GM12878 (cell line): Measurements from ENCODE around the gene PACS1. TPM values are rescaled to one million over a fixed set of nuclear protein-coding genes. Genes with fewer than 3 reads are reported as not detected.

Source experiments
- ATAC-seq: fragments of 200-7000 bp; cut with Tn5 transposase; 3 replicates; pipeline ENCODE4 v1.9.1; 2020; ENCODE audit warnings: mild to moderate bottlenecking, moderate library complexity
- BruUV-seq: library from RNA; stranded (reverse); fragments of 400-500 nt; replicated peaks from 2 replicates; lab custom pipeline; 2021; lab: Mats Ljungman, UMichigan
- CTCF ChIA-PET: fragments of 300-600 bp; sonication (Branson Sonifier 250); formaldehyde crosslinking; extraction: SDS; loops from one replicate; lab custom pipeline; 2021; ENCODE audit warnings: inconsistent platforms; lab: Yijun Ruan, JAX
- POLR2A ChIA-PET: fragments of 350-600 bp; formaldehyde crosslinking; extraction: SDS; loops from one replicate; lab custom pipeline; 2021; ENCODE audit warnings: inconsistent platforms; lab: Charles Lee
- RAD21 ChIA-PET: fragments of 300-600 bp; sonication (Branson Sonifier 250); formaldehyde crosslinking; loops from one replicate; lab custom pipeline; 2023; ENCODE audit warnings: antibody characterized with exemption; ENCODE audit not compliant: unreplicated experiment; lab: Charles Lee
- SMC1A ChIA-PET: fragments of 300-600 bp; sonication (Branson Sonifier 250); formaldehyde crosslinking; loops from one replicate; lab custom pipeline; 2023; ENCODE audit not compliant: unreplicated experiment, uncharacterized antibody; lab: Charles Lee
- DNase-seq: peaks from one replicate; pipeline ENCODE4 v3.0.0-alpha.2; 2011; ENCODE audit warnings: low read depth, low spot score
- FAIRE-seq: peaks from 3 replicates; lab custom pipeline; 2011; peaks lifted over from hg19 to GRCh38; lab: Jason Lieb, UNC
- H2AFZ ChIP-seq: 2 replicates; pipeline ENCODE4 v1.6.0; 2011; ENCODE audit warnings: low read depth, low read length, control low read depth; ENCODE audit not compliant: control insufficient read depth
- H3K27ac ChIP-seq: 2 replicates; pipeline ENCODE4 v1.5.1; 2011; ENCODE audit warnings: control low read depth; ENCODE audit not compliant: control insufficient read depth, insufficient read depth
- H3K27me3 ChIP-seq, 2 experiments: replicated peaks in 1 of 2; 2 replicates each; pipeline versions ENCODE4 v1.6.0 to v1.6.1; 2011; ENCODE audit warnings: low read length in 1 of 2; ENCODE audit not compliant: control insufficient read depth in 2 of 2, insufficient read depth in 2 of 2
- H3K36me3 ChIP-seq, 2 experiments: 2 replicates each; pipeline ENCODE4 v1.5.1; 2011; ENCODE audit warnings: low read length in 1 of 2; ENCODE audit not compliant: control insufficient read depth in 2 of 2, insufficient read depth in 2 of 2
- H3K4me1 ChIP-seq: 2 replicates; pipeline ENCODE4 v1.6.1; 2011; ENCODE audit warnings: mild to moderate bottlenecking, low read length, moderate library complexity, mixed read lengths; ENCODE audit not compliant: control insufficient read depth, insufficient read depth
- H3K4me2 ChIP-seq: 2 replicates; pipeline ENCODE4 v1.6.0; 2011; ENCODE audit warnings: control low read depth; ENCODE audit not compliant: control insufficient read depth, insufficient read depth
- H3K4me3 ChIP-seq: fragments of 200-600 bp; sonication (generic); 2 replicates; pipeline ENCODE4 v1.5.1; 2016
- H3K79me2 ChIP-seq: 2 replicates; pipeline ENCODE4 v1.6.0; 2011; ENCODE audit warnings: low read length; ENCODE audit not compliant: control insufficient read depth, insufficient read depth
- H3K9ac ChIP-seq: 2 replicates; pipeline ENCODE4 v1.8.0; 2011; ENCODE audit warnings: low read length, control low read depth, mixed read lengths; ENCODE audit not compliant: control insufficient read depth, insufficient read depth
- H3K9me3 ChIP-seq: replicated peaks from 3 replicates; pipeline ENCODE4 v1.5.1; 2011; ENCODE audit warnings: mild to moderate bottlenecking, low read length; ENCODE audit not compliant: control insufficient read depth, insufficient read depth
- H4K20me1 ChIP-seq: 2 replicates; pipeline ENCODE4 v1.6.0; 2011; ENCODE audit not compliant: control insufficient read depth, insufficient read depth
- CEBPB ChIP-seq, 2 experiments: fragments of 150-350 bp in 1 of 2; IDR thresholded peaks; 2 replicates each; pipeline ENCODE4 v1.6.1; 2012 to 2014; ENCODE audit warnings: low read depth in 2 of 2, low read length in 2 of 2, borderline replicate concordance in 1 of 2, inconsistent platforms in 1 of 2
- CREB1 ChIP-seq: IDR thresholded peaks from 2 replicates; pipeline ENCODE4 v1.6.1; 2012; ENCODE audit warnings: low read depth, mild to moderate bottlenecking, inconsistent platforms
- HSF1 ChIP-seq: fragments of 150-350 bp; IDR thresholded peaks from 2 replicates; pipeline ENCODE4 v1.6.1; 2014; ENCODE audit warnings: mild to moderate bottlenecking, low read depth, low read length
- MEF2A ChIP-seq: IDR thresholded peaks from 2 replicates; pipeline ENCODE4 v1.6.1; 2011; ENCODE audit warnings: low read depth, mild to moderate bottlenecking, low read length, moderate library complexity; ENCODE audit not compliant: insufficient read depth
- NFXL1 ChIP-seq: fragments of 450-650 bp; IDR thresholded peaks from 2 replicates; pipeline ENCODE4 v1.6.1; 2017; ENCODE audit warnings: antibody characterized with exemption, mild to moderate bottlenecking, borderline replicate concordance
- TBL1XR1 ChIP-seq: IDR thresholded peaks from 2 replicates; pipeline ENCODE4 v1.6.1; 2012; ENCODE audit warnings: low read depth, low read length, improper control_type of control experiment
- ZZZ3 ChIP-seq: IDR thresholded peaks from 2 replicates; pipeline ENCODE4 v1.6.1; 2011; ENCODE audit warnings: low read depth; ENCODE audit not compliant: control insufficient read depth, insufficient read length
- WGBS: methylation state at CpG from one replicate; pipeline ENCODE4 v1.1.6; 2016; ENCODE audit warnings: low lambda C conversion rate; ENCODE audit not compliant: insufficient replicate concordance, insufficient coverage; ENCODE audit errors: missing lambda C conversion rate; 5-methylcytosine and 5-hydroxymethylcytosine counted together
- in situ Hi-C: fragments of 300-500 bp; cut with MboI; formaldehyde crosslinking; loops from 9 replicates; pipeline ENCODE4 v1.14.3; 2018; ENCODE audit warnings: mixed read lengths
- intact Hi-C: fragments of 100-400 bp; cut with micrococcal nuclease; formaldehyde crosslinking; loops from one replicate; pipeline ENCODE4 v1.14.2; 2022; ENCODE audit not compliant: unreplicated experiment
- polyA plus RNA-seq, 11 experiments: library from polyadenylated mRNA; depleted of rRNA in 4 of 11; unstranded in 6 of 11; stranded (reverse) in 5 of 11; fragments of >200 nt; fragmentation: Nextera tagmentation in 4 of 11; fragmentation: Illumina TruSeq in 1 of 11; extraction: Ambion mirVana in 4 of 11; extraction: Trizol in 1 of 11; gene quantifications; 1 replicate in 1 of 11; 2 replicates in 10 of 11; pipeline versions ENCODE4 v1.2.1 to v1.2.3, GENCODE V29; 2011 to 2016; ENCODE audit warnings: inconsistent platforms in 2 of 11, missing spikeins in 2 of 11, low read depth in 1 of 11
- total RNA-seq, 4 experiments: library from RNA; depleted of rRNA in 3 of 4; stranded (reverse); fragments of >200 nt in 3 of 4; fragmentation: Illumina TruSeq in 1 of 4; extraction: Trizol in 1 of 4; gene quantifications; 2 replicates each; pipeline versions ENCODE4 v1.2.1 to v1.2.3, GENCODE V29; 2013 to 2021
- TF ChIP-seq, protein P1 (sequence below): fragments of 450-650 bp; IDR thresholded peaks from 2 replicates; pipeline ENCODE4 v1.6.1; 2018; ENCODE audit warnings: borderline replicate concordance, mild to moderate bottlenecking; ENCODE audit not compliant: partially characterized antibody

Gene PACS1
- total and polyA plus RNA-seq, 10 of the 15 experiments (the other 5 are each of a cell fraction or from before 2014, with no cell fraction given), result 1.1 to 74.3 (median 17.9) TPM

- no peaks in the 10 kb centered on the region for H3K9me3 ChIP-seq
- DNase-seq (no peak), ATAC-seq (no peak), FAIRE-seq (no peak)
- H3K79me2 ChIP-seq, result peaks cover 53% of the 10 kb centered on the region
- peaks cover 16 to 32% of the 10 kb centered on the region in 2 experiments for H3K36me3 ChIP-seq
- peak overlapping the region; percentile 74 for H3K27ac ChIP-seq
- no peaks in the 10 kb centered on the region for H4K20me1 ChIP-seq
- WGBS, result 0% methylated on average over 2 of the region's 2 CpGs
- H2AFZ ChIP-seq, result no peak overlapping the region
- CTCF ChIA-PET, result interaction anchor here (0.9 to 20.0 kb wide), 11 partner anchors 8 to 212 kb away, joined by 3 to 195 read pairs (median 6); partner anchors contain the start of genes CCDC85B and SF3B2
- no TSS peak for BruUV-seq
- in situ Hi-C loops (no loop called here), intact Hi-C loops (loop anchor here (5.0 kb wide), 1 partner anchor 151 kb away; no protein-coding TSS in a partner anchor)
- RAD21 ChIA-PET, result interaction anchor here (0.6 to 7.3 kb wide), 13 partner anchors 10 to 151 kb away, joined by 3 to 81 read pairs (median 6); partner anchors contain the start of gene SF3B2
- SMC1A ChIA-PET, result interaction anchor here (0.7 to 17.7 kb wide), 17 partner anchors 9 to 405 kb away, joined by 3 to 265 read pairs (median 4); no protein-coding TSS in a partner anchor
- peak overlapping the region; percentile 81 for H3K9ac ChIP-seq
- H3K27me3 ChIP-seq, result no peaks in the 10 kb centered on the region
- peaks cover 26% of the 10 kb centered on the region for H3K4me1 ChIP-seq
- H3K4me2 ChIP-seq, result peak overlapping the region; percentile 97
- TF ChIP-seq, protein P1, sequence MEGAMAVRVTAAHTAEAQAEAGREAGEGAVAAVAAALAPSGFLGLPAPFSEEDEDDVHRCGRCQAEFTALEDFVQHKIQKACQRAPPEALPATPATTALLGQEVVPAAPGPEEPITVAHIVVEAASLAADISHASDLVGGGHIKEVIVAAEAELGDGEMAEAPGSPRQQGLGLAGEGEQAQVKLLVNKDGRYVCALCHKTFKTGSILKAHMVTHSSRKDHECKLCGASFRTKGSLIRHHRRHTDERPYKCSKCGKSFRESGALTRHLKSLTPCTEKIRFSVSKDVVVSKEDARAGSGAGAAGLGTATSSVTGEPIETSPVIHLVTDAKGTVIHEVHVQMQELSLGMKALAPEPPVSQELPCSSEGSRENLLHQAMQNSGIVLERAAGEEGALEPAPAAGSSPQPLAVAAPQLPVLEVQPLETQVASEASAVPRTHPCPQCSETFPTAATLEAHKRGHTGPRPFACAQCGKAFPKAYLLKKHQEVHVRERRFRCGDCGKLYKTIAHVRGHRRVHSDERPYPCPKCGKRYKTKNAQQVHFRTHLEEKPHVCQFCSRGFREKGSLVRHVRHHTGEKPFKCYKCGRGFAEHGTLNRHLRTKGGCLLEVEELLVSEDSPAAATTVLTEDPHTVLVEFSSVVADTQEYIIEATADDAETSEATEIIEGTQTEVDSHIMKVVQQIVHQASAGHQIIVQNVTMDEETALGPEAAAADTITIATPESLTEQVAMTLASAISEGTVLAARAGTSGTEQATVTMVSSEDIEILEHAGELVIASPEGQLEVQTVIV, result no peak
- TF ChIP-seq CEBPB (IDR thresholded peaks at IDR 0.05; ENCODE audit: borderline replicate concordance in 1 of 2, low read depth in 2 of 2, low read length in 2 of 2) (no peak), CREB1 (no peak), NFXL1 (no peak), ZZZ3 (no peak), HSF1 (no peak), MEF2A (no peak), TBL1XR1 (no peak)
- POLR2A ChIA-PET, result interaction anchor here (0.6 to 6.3 kb wide), 14 partner anchors 9 to 200 kb away, joined by 3 to 56 read pairs (median 6); partner anchors contain the start of genes FIBP and SF3B2
- peak overlapping the region; percentile 94 for H3K4me3 ChIP-seq
Measured at GRCh38 chr11:66071381-66071801, 1.3 kb downstream of the PACS1 start.
